Measurements from ENCODE around the gene NEU3. TPM values are rescaled to one million over a fixed set of nuclear protein-coding genes. Genes with fewer than 3 reads are reported as not detected.

The NEU3 gene
- total and polyA plus RNA-seq, 2 of the 4 experiments (the other 2 are of a cell fraction) = 5.5 to 10.6 TPM

GRCh38 chr11:74980634-74981033, 8.1 kb upstream of the NEU3 start:
- H2AK9ac ChIP-seq (replicated peaks; ENCODE audit: low read depth, low read length, poor library complexity) = no peak overlapping the region
- H3K14ac ChIP-seq (replicated peaks; ENCODE audit: low read depth, low read length) = no peak overlapping the region
- no peak overlapping the region for H3K9ac ChIP-seq (ENCODE audit: low read depth, low read length)
- DNase-seq (no peak), ATAC-seq (ENCODE audit: low read depth) (no peak)
- no peak overlapping the region for H2AFZ ChIP-seq (replicated peaks; ENCODE audit: low read length, poor library complexity)
- no peak overlapping the region for H3K18ac ChIP-seq (ENCODE audit: low read depth, low read length)
- no peak overlapping the region for H2AK5ac ChIP-seq (ENCODE audit: low read depth, low read length)
- H3K4me3 ChIP-seq (ENCODE audit: insufficient read depth, low read depth, low read length) = no peak overlapping the region
- in situ Hi-C loops (cut with MboI; ENCODE audit: low sequenced_read_pairs) (no loop called here), dilution Hi-C loops (cut with HindIII; ENCODE audit: low sequenced_read_pairs, unreplicated experiment) (no loop called here), intact Hi-C loops (cut with micrococcal nuclease) (no loop called here)
- no TSS peak for BruUV-seq (replicated peaks)
- no peak overlapping the region for H4K5ac ChIP-seq (ENCODE audit: low read depth, low read length)
- peaks cover 5% of the 10 kb centered on the region; the same call in 1 of the 2 replicates for H3K9me1 ChIP-seq (ENCODE audit: insufficient read depth, low read length)
- CTCF ChIA-PET = no interaction called here
- TF ChIP-seq BHLHE40 (IDR thresholded peaks at IDR 0.05; ENCODE audit: low read depth, low read length) = no peak
- TF ChIP-seq CTCF (conservative IDR thresholded peaks at IDR 0.05; ENCODE audit: low read depth, low read length) = no peak
- TF ChIP-seq MXI1 (IDR thresholded peaks at IDR 0.05; ENCODE audit: borderline replicate concordance, low read depth, low read length) = no peak
- no peak for TF ChIP-seq NFE2L2 (IDR thresholded peaks at IDR 0.05; ENCODE audit: low read depth, low read length)
- no peak for TF ChIP-seq CHD1 (IDR thresholded peaks at IDR 0.05; ENCODE audit: low read depth, low read length)
- no peak for TF ChIP-seq ELK1 (IDR thresholded peaks at IDR 0.05; ENCODE audit: borderline replicate concordance, low read depth, low read length)
- TF ChIP-seq USF2 (IDR thresholded peaks at IDR 0.05; ENCODE audit: low read depth, low read length) = no peak
- TF ChIP-seq RAD21 (IDR thresholded peaks at IDR 0.05; ENCODE audit: low read length) = no peak
- TF ChIP-seq CEBPB (IDR thresholded peaks at IDR 0.05; ENCODE audit: low read depth, low read length) = no peak
- TF ChIP-seq POLR2A (IDR thresholded peaks at IDR 0.05; ENCODE audit: low read depth, low read length) = no peak
- H3K56ac ChIP-seq (ENCODE audit: extremely low read depth, insufficient read depth, low read length) = no peak overlapping the region
- no peaks in the 10 kb centered on the region for H3K4me1 ChIP-seq (ENCODE audit: control insufficient read depth, insufficient read depth, low read length)
- no peak overlapping the region for H3K27ac ChIP-seq (ENCODE audit: insufficient read depth, low read length)
- POLR2A ChIA-PET (ENCODE audit: unreplicated experiment) = no interaction called here
- peaks cover 0 to 4% of the 10 kb centered on the region in 2 experiments for H3K79me1 ChIP-seq (ENCODE audit: low read depth in 1 of 2, low read length in 2 of 2)
- no peaks in the 10 kb centered on the region for H3K9me3 ChIP-seq (ENCODE audit: control insufficient read depth, insufficient read depth, low read length)
- no peak overlapping the region for H3K23ac ChIP-seq (ENCODE audit: low read depth, low read length)
- H4K8ac ChIP-seq (ENCODE audit: low read depth in 2 of 2, low read length in 2 of 2) = no peak overlapping the region
- no peak overlapping the region for H2BK15ac ChIP-seq (ENCODE audit: low read depth, low read length)
- no peak overlapping the region for H4K91ac ChIP-seq (ENCODE audit: insufficient read depth, low read depth, low read length)
- no peak overlapping the region for H2BK20ac ChIP-seq (ENCODE audit: low read depth, low read length)
- no CpG with 5 or more reads among the region's 2 CpGs for WGBS, 2 experiments (ENCODE audit: extremely low coverage in 2 of 2, insufficient read length in 1 of 2)
- no peak overlapping the region for H2BK120ac ChIP-seq (ENCODE audit: low read depth, low read length)
- no peaks in the 10 kb centered on the region for H4K20me1 ChIP-seq (ENCODE audit: insufficient read depth, low read length)
- no peak overlapping the region for H2BK5ac ChIP-seq (ENCODE audit: low read depth, low read length, poor library complexity, severe bottlenecking)
- no peaks in the 10 kb centered on the region for H3K27me3 ChIP-seq (ENCODE audit: control insufficient read depth, insufficient read depth, low read length)
- no peak overlapping the region for H3K4me2 ChIP-seq (ENCODE audit: low read depth, low read length)
- H3K4ac ChIP-seq (ENCODE audit: low read depth, low read length) = no peak overlapping the region
- H3K36me3 ChIP-seq (ENCODE audit: control insufficient read depth, insufficient read depth, low read length) = peaks cover 6% of the 10 kb centered on the region
